ENCODE results near the gene ZSCAN10. TPM values are rescaled to one million over a fixed set of nuclear protein-coding genes. Genes with fewer than 3 reads are reported as not detected.

Gene ZSCAN10
- total and polyA plus RNA-seq, 9 of the 15 experiments (the other 6 are each of a cell fraction or from before 2014, with no cell fraction given): 0.22 TPM; not detected in 8

DNA sequence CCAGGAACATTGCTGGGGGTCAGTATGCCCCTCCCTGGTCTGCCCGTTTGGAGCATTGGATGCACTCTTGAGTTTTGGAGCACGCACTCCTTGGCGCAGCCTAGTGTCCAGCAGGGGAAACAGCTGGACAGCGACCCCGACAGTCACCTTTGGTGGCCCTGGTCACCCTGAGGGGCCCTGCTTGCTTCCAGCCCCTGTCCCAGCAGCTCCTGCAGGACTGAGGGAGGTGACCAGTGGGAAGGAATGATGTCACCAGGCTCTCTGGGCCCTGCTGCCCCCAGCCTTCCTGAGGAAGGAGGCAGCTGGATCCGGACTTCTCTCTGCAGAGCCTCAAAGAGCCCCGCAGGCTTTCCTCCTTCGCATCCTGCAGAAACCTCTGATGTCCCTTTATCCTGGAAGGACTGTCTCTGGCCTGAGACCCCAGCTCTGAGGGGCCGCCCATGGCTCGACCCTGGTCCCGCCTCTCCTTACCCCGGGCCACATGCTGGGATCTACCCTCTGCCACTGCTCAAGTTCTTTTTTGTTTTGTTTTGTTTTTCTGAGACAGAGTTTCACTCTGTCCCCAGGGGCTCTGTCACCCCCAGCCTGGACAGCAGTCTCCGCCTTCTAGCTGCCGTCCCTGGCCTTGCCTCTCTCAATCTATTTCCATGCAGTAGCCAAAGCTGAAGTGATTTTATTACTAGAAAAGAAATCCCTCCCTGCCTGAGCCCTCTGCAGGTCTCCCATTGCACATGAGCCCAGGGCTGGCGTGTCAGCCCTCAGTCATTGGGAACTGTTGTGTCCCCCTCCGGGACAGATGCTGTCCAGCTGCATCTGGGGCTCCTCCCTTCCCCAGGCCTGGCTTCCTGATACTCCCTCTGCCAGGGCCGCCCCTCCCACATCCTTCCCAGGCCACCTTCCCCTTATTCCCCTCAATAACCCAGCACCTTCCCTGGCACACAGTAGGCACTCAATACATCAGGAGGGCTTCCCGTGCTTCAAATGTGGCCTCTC, 11.6 kb downstream of the ZSCAN10 start:
- peaks cover 19 to 61% of the 10 kb centered on the region in 2 experiments for H3K4me1 ChIP-seq (replicated peaks in 1 of 2; ENCODE audit: control insufficient read depth in 2 of 2, insufficient read depth in 2 of 2, low read length in 2 of 2)
- no peaks in the 10 kb centered on the region for H3K79me2 ChIP-seq (ENCODE audit: control insufficient read depth, insufficient read depth, low read length)
- 0 out of 2 replicates have a peak overlapping the region, but pooled peaks have one; percentile 7 for H3K4me2 ChIP-seq (ENCODE audit: insufficient read depth, low read length)
- no peak overlapping the region for H3K4me3 ChIP-seq
- intact Hi-C loops (cut with micrococcal nuclease): loop anchor here (1.0 kb wide), 1 partner anchor 28 kb away; no protein-coding TSS in a partner anchor
- H4K20me1 ChIP-seq (replicated peaks; ENCODE audit: control insufficient read depth, insufficient read depth, low read length): no peaks in the 10 kb centered on the region
- FAIRE-seq (no peak), ATAC-seq (peak; percentile 92), DNase-seq (ENCODE audit: extremely low read depth in 1 of 4, low spot score in 3 of 4) (peak; percentile 38 to 54 (median 50))
- POLR2A ChIA-PET: interaction anchor here (0.7 to 1.1 kb wide), 3 partner anchors 11 to 42 kb away, joined by 3 to 5 read pairs (median 4); no protein-coding TSS in a partner anchor
- CTCF ChIA-PET (ENCODE audit: low intra/inter-chr PET ratio): no interaction called here
- no peak overlapping the region for H3K27ac ChIP-seq (ENCODE audit: extremely low read depth, low read depth, low read length)
- H3K36me3 ChIP-seq (ENCODE audit: control insufficient read depth, insufficient read depth, low read length): no peaks in the 10 kb centered on the region
- peak overlapping the region in 1 of 2 experiments; percentile 84; a peak in 2 of 4 replicates for H3K9ac ChIP-seq (ENCODE audit: insufficient read depth in 1 of 2, low read depth in 2 of 2, low read length in 2 of 2)
- H3K27me3 ChIP-seq (ENCODE audit: control insufficient read depth in 2 of 2, insufficient read depth in 2 of 2, low read length in 2 of 2): peaks cover 2 to 22% of the 10 kb centered on the region in 2 experiments; a peak in 3 of 5 replicates
- H2AFZ ChIP-seq (ENCODE audit: low read depth, low read length): peak overlapping the region; percentile 82
- H3K9me1 ChIP-seq (ENCODE audit: control insufficient read depth, insufficient read depth, low read length): no peaks in the 10 kb centered on the region
- H3K9me3 ChIP-seq (replicated peaks; ENCODE audit: control insufficient read depth, insufficient read depth, low read depth, low read length): no peaks in the 10 kb centered on the region
- WGBS (ENCODE audit: insufficient coverage, low coverage, missing lambda C conversion rate): 44% methylated on average over 15 of the region's 18 CpGs
- BruUV-seq (replicated peaks): no TSS peak
- in situ Hi-C loops (cut with MboI): no loop called here
- 0 out of 4 replicates have a peak, but pooled peaks of 1 of the 2 experiments have one; percentile 22 for TF ChIP-seq RCOR1 (IDR thresholded peaks at IDR 0.05; ENCODE audit: borderline replicate concordance in 1 of 2, low read depth in 2 of 2, low read length in 2 of 2)
- no peak for TF ChIP-seq BRD4 (IDR thresholded peaks at IDR 0.05)
- TF ChIP-seq SAFB (IDR thresholded peaks at IDR 0.05; ENCODE audit: borderline replicate concordance, low read depth, low read length): no peak
- TF ChIP-seq ZNF444 (CRISPR knock-in tag; IDR thresholded peaks at IDR 0.05): no peak
- TF ChIP-seq NFIX (CRISPR knock-in tag; IDR thresholded peaks at IDR 0.05; ENCODE audit: low read depth): no peak
- TF ChIP-seq MAZ (CRISPR knock-in tag; conservative IDR thresholded peaks at IDR 0.05 in 1 of 2, IDR thresholded peaks at IDR 0.05 in 1 of 2): peak in 1 of 2 experiments; percentile 22; a peak in 1 of 4 replicates
- TF ChIP-seq ZNF449 (CRISPR knock-in tag; IDR thresholded peaks at IDR 0.05): no peak
- no peak for TF ChIP-seq ZBED1 (IDR thresholded peaks at IDR 0.05)
- no peak for TF ChIP-seq ZNF717 (CRISPR knock-in tag; IDR thresholded peaks at IDR 0.05)
- TF ChIP-seq ESRRA (IDR thresholded peaks at IDR 0.05; ENCODE audit: borderline replicate concordance, low read depth): 0 out of 2 replicates have a peak, but pooled peaks have one; percentile 28
- TF ChIP-seq TFAP4 (CRISPR knock-in tag; IDR thresholded peaks at IDR 0.05; ENCODE audit: borderline replicate concordance): peak; percentile 69; the same call in 1 of the 2 replicates
- 0 out of 2 replicates have a peak, but pooled peaks have one; percentile 47 for TF ChIP-seq ZKSCAN1 (IDR thresholded peaks at IDR 0.05; ENCODE audit: low read depth, low read length)
- no peak for TF ChIP-seq FOXA3 (CRISPR knock-in tag; conservative IDR thresholded peaks at IDR 0.05 in 1 of 2, IDR thresholded peaks at IDR 0.05 in 1 of 2)
- peak; percentile 30; the same call in 1 of the 2 replicates for TF ChIP-seq RB1 (IDR thresholded peaks at IDR 0.05; ENCODE audit: low read depth)
